A673 (cell line): ENCODE results near the gene PPP6R2. TPM values are rescaled to one million over a fixed set of nuclear protein-coding genes. Genes with fewer than 3 reads are reported as not detected.

Source experiments
- BruUV-seq: library from RNA; stranded (reverse); fragments of 400-500 nt; replicated peaks from 2 replicates; lab custom pipeline; 2021; lab: Mats Ljungman, UMichigan
- CTCF ChIA-PET: fragments of 300-600 bp; sonication (Branson Sonifier 250); formaldehyde crosslinking; loops from one replicate; lab custom pipeline; 2022; ENCODE audit warnings: antibody characterized with exemption; lab: Charles Lee
- POLR2A ChIA-PET: fragments of 300-600 bp; sonication (Branson Sonifier 250); formaldehyde crosslinking; loops from one replicate; lab custom pipeline; 2022; ENCODE audit warnings: antibody characterized with exemption; ENCODE audit not compliant: low non-redundant PET; lab: Charles Lee
- DNase-seq: peaks from one replicate; pipeline ENCODE4 v3.0.0-alpha.2; 2015; ENCODE audit warnings: low spot score
- H3K27ac ChIP-seq: fragments of 200-600 bp; sonication (generic); 2 replicates; pipeline ENCODE4 v1.5.1; 2016; ENCODE audit warnings: mixed run types, low read depth, mild to moderate bottlenecking, mixed read lengths, antibody characterized with exemption, low read length; ENCODE audit not compliant: poor library complexity, severe bottlenecking
- H3K27me3 ChIP-seq: fragments of 200-600 bp; sonication (generic); replicated peaks from 2 replicates; pipeline ENCODE4 v1.6.1; 2017; ENCODE audit warnings: mixed run types, low read depth, mild to moderate bottlenecking, mixed read lengths, antibody characterized with exemption, low read length; ENCODE audit not compliant: insufficient read depth, poor library complexity
- H3K36me3 ChIP-seq: fragments of 200-600 bp; sonication (generic); 2 replicates; pipeline ENCODE4 v1.6.1; 2016; ENCODE audit warnings: mixed run types, mild to moderate bottlenecking, mixed read lengths, antibody characterized with exemption, low read length; ENCODE audit not compliant: insufficient read depth, poor library complexity, severe bottlenecking
- H3K4me1 ChIP-seq: fragments of 200-600 bp; sonication (generic); 2 replicates; pipeline ENCODE4 v1.6.1; 2017; ENCODE audit warnings: mixed run types, mild to moderate bottlenecking, mixed read lengths, antibody characterized with exemption, low read length; ENCODE audit not compliant: insufficient read depth, poor library complexity, severe bottlenecking
- H3K4me3 ChIP-seq: fragments of 200-600 bp; sonication (generic); 2 replicates; pipeline ENCODE4 v1.5.1; 2016; ENCODE audit warnings: low read depth, mixed run types, mild to moderate bottlenecking, mixed read lengths, low read length; ENCODE audit not compliant: poor library complexity, severe bottlenecking
- H3K9me3 ChIP-seq: fragments of 200-600 bp; sonication (generic); 2 replicates; pipeline ENCODE4 v1.6.1; 2016; ENCODE audit warnings: mixed run types, low read depth, mild to moderate bottlenecking, mixed read lengths, antibody characterized with exemption, low read length; ENCODE audit not compliant: poor library complexity, severe bottlenecking
- EZH2 ChIP-seq: fragments of 200-600 bp; sonication (generic); IDR thresholded peaks from 2 replicates; pipeline ENCODE4 v1.6.1; 2017; ENCODE audit warnings: borderline replicate concordance, low read depth, mild to moderate bottlenecking, mixed read lengths, antibody characterized with exemption, low read length; ENCODE audit not compliant: poor library complexity, severe bottlenecking
- intact Hi-C: fragments of 100-400 bp; cut with micrococcal nuclease; formaldehyde crosslinking; loops from one replicate; pipeline ENCODE4 v1.10.0; 2022; ENCODE audit not compliant: unreplicated experiment
- total RNA-seq: library from RNA; stranded (reverse); gene quantifications from 2 replicates; pipeline ENCODE4 v1.2.3, GENCODE V29; 2021
- TF ChIP-seq, protein P1 (sequence below): fragments of 300-800, 200-600 bp; sonication (generic); conservative IDR thresholded peaks from 2 replicates; pipeline ENCODE4 v1.5.1; 2017; ENCODE audit warnings: low read depth, mild to moderate bottlenecking, antibody characterized with exemption, low read length, moderate library complexity, mixed read lengths

The PPP6R2 gene
- total RNA-seq, 1 experiment from 2014 or later, result 64.6 TPM

DNA sequence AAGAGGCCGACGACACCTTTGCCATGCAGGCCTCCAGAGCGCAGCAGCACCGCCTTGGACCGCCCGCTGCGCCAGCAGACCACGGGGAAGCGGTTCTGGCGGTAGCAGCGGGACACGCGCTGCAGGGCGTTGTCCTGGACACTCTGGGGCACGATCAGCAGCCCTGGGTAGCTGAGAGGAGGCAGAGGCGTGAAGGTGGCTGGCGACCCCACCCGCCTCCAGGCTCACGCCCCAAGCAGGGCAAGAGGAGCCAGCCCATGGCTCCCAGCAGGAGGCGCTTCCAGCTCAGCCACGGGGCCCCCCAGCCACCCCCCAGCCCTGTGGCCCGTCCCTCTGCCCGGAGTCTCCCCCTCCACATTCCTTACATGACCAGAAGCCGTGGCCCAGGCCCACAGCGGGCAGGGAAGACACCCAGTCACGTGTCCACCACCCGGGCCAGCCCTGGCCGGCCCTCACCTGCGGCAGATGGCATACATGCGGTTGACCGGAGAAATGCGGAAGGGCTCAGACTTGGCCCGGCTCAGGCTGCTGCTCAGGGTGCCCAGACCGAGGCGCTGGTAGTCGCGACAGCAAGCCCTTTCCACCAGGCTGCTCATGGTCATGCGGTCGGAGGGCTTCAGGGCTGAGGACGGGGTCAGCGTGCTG lies 116.5 kb downstream of the PPP6R2 start:
- Histone ChIP-seq H3K27ac (no peak overlapping the region), H3K4me1 (no peaks in the 10 kb centered on the region), H3K4me3 (no peak overlapping the region), H3K27me3 (no peaks in the 10 kb centered on the region), H3K36me3 (peaks cover 57% of the 10 kb centered on the region), H3K9me3 (no peaks in the 10 kb centered on the region)
- ChIA-PET POLR2A (no interaction called here), CTCF (no interaction called here)
- intact Hi-C loops, result no loop called here
- no peak for TF ChIP-seq EZH2
- TF ChIP-seq, protein P1, sequence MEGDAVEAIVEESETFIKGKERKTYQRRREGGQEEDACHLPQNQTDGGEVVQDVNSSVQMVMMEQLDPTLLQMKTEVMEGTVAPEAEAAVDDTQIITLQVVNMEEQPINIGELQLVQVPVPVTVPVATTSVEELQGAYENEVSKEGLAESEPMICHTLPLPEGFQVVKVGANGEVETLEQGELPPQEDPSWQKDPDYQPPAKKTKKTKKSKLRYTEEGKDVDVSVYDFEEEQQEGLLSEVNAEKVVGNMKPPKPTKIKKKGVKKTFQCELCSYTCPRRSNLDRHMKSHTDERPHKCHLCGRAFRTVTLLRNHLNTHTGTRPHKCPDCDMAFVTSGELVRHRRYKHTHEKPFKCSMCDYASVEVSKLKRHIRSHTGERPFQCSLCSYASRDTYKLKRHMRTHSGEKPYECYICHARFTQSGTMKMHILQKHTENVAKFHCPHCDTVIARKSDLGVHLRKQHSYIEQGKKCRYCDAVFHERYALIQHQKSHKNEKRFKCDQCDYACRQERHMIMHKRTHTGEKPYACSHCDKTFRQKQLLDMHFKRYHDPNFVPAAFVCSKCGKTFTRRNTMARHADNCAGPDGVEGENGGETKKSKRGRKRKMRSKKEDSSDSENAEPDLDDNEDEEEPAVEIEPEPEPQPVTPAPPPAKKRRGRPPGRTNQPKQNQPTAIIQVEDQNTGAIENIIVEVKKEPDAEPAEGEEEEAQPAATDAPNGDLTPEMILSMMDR, result no peak
- no peak for DNase-seq
- no TSS peak for BruUV-seq

DNA sequence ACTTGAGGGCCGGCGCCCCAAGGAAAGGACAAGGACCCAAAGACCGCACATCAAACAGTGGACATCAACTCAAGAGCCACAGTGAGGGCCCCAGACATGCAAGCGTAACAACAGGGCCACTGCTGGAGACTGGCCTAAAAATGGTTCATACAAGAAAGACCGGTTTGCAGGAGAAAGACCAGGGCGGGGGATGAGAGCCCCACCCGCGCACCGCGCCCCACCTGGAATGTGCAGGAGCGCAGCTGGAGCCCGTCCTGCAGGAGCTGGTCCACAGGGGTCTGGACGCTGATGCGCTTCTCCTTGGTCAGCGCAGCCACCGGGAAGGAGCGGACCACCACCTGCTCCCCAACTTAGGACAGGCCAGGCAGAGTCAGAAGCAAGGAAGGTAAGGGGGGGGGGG lies 117.8 kb downstream of the PPP6R2 start:
- Histone ChIP-seq H3K9me3 (no peaks in the 10 kb centered on the region), H3K4me3 (no peak overlapping the region), H3K27ac (no peak overlapping the region), H3K27me3 (no peaks in the 10 kb centered on the region), H3K4me1 (no peaks in the 10 kb centered on the region), H3K36me3 (peaks cover 65% of the 10 kb centered on the region)
- no peak for DNase-seq
- no TSS peak for BruUV-seq
- ChIA-PET CTCF (no interaction called here), POLR2A (no interaction called here)
- intact Hi-C loops, result no loop called here
- no peak for TF ChIP-seq EZH2
- TF ChIP-seq, protein P1, result no peak

DNA sequence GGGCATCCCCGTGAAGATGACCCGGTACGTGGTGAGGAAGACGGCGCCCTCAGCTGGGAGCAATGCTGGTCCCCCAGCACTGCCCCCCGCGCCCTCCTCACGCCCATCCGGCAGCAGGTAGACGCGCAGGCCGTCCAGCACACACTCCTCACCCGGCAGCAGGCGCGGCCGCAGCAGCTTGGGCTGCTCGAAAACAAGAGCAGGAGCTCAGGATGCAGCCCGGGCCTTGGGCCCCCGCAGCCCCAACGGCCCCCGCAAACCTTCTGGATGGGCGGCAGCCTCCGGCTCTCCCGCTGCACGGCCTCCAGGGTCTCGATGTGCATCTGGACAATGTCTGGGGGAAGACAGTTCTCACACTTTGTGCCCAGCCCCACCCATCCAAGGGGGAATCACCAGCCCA lies 118.4 kb downstream of the PPP6R2 start:
- ChIA-PET CTCF (no interaction called here), POLR2A (no interaction called here)
- Histone ChIP-seq H3K27ac (no peak overlapping the region), H3K36me3 (peaks cover 71% of the 10 kb centered on the region), H3K27me3 (no peaks in the 10 kb centered on the region), H3K9me3 (no peaks in the 10 kb centered on the region), H3K4me3 (no peak overlapping the region), H3K4me1 (no peaks in the 10 kb centered on the region)
- no peak for DNase-seq
- TF ChIP-seq, protein P1, result no peak
- TF ChIP-seq EZH2, result no peak
- intact Hi-C loops, result no loop called here
- no TSS peak for BruUV-seq
